HepG2 (cell line): ENCODE results near the gene EIF5A. TPM values are rescaled to one million over a fixed set of nuclear protein-coding genes. Genes with fewer than 3 reads are reported as not detected.

Experiments used
- DR1 ChIP-seq: sonication (generic); formaldehyde crosslinking; IDR thresholded peaks from 2 replicates; pipeline ENCODE4 v1.8.0; 2021; ENCODE audit warnings: mild to moderate bottlenecking, missing genetic modification reagents, inconsistent platforms
- FOXK1 ChIP-seq: sonication (generic); formaldehyde crosslinking; IDR thresholded peaks from 2 replicates; pipeline ENCODE4 v1.4.0; 2020; ENCODE audit warnings: low read depth, missing genetic modification reagents, borderline replicate concordance
- IKZF4 ChIP-seq: sonication (generic); formaldehyde crosslinking; IDR thresholded peaks from 2 replicates; pipeline ENCODE4 v1.5.1; 2020; ENCODE audit warnings: borderline replicate concordance, mild to moderate bottlenecking, low read depth, missing genetic modification reagents; ENCODE audit errors: not compliant biosample characterization
- NCOR1 ChIP-seq: fragments of 200-600 bp; sonication (generic); IDR thresholded peaks from 2 replicates; pipeline ENCODE4 v1.7.0; 2017; ENCODE audit warnings: antibody characterized with exemption, low read length, borderline replicate concordance
- NPAS2 ChIP-seq: sonication (generic); formaldehyde crosslinking; IDR thresholded peaks from 2 replicates; pipeline ENCODE4 v1.8.0; 2022; ENCODE audit warnings: mild to moderate bottlenecking, missing genetic modification reagents, borderline replicate concordance
- PAX8 ChIP-seq: sonication (generic); formaldehyde crosslinking; IDR thresholded peaks from 2 replicates; pipeline ENCODE4 v1.8.0; 2022; ENCODE audit warnings: mild to moderate bottlenecking, missing genetic modification reagents, borderline replicate concordance
- SPEN ChIP-seq: sonication (generic); formaldehyde crosslinking; IDR thresholded peaks from 2 replicates; pipeline ENCODE4 v1.5.1; 2020; ENCODE audit warnings: low read depth, mild to moderate bottlenecking, missing genetic modification reagents
- TBL1XR1 ChIP-seq: fragments of 150-350 bp; IDR thresholded peaks from 2 replicates; pipeline ENCODE4 v1.6.1; 2014; ENCODE audit warnings: borderline replicate concordance, low read length; ENCODE audit not compliant: partially characterized antibody
- TEAD3 ChIP-seq: optimal IDR thresholded peaks from 2 replicates; pipeline ENCODE3; 2016; ENCODE audit warnings: borderline replicate concordance
- TEF ChIP-seq: sonication (generic); formaldehyde crosslinking; IDR thresholded peaks from 2 replicates; pipeline ENCODE4 v1.5.0; 2020; ENCODE audit warnings: missing genetic modification reagents
- ZBTB21 ChIP-seq: sonication (generic); formaldehyde crosslinking; IDR thresholded peaks from 2 replicates; pipeline ENCODE4 v1.4.0; 2020; ENCODE audit warnings: missing genetic modification reagents
- ZBTB43 ChIP-seq: sonication (generic); formaldehyde crosslinking; conservative IDR thresholded peaks from 2 replicates; pipeline ENCODE4 v1.4.0; 2020; ENCODE audit warnings: missing genetic modification reagents
- ZFP91 ChIP-seq: sonication (generic); formaldehyde crosslinking; IDR thresholded peaks from 2 replicates; pipeline ENCODE4 v1.9.0; 2022; ENCODE audit warnings: missing genetic modification reagents, mild to moderate bottlenecking, borderline replicate concordance
- ZGPAT ChIP-seq: IDR thresholded peaks from 2 replicates; pipeline ENCODE4 v1.6.1; 2016; ENCODE audit warnings: mild to moderate bottlenecking
- ZNF232 ChIP-seq: sonication (generic); formaldehyde crosslinking; IDR thresholded peaks from 2 replicates; pipeline ENCODE4 v1.4.0; 2020; ENCODE audit warnings: missing genetic modification reagents, borderline replicate concordance
- ZNF263 ChIP-seq: sonication (generic); formaldehyde crosslinking; IDR thresholded peaks from 2 replicates; pipeline ENCODE4 v1.4.0; 2020; ENCODE audit warnings: missing genetic modification reagents
- ZNF317 ChIP-seq: sonication (generic); formaldehyde crosslinking; IDR thresholded peaks from 2 replicates; pipeline ENCODE4 v1.5.0; 2020; ENCODE audit warnings: mild to moderate bottlenecking, missing genetic modification reagents
- ZNF33A ChIP-seq: sonication (generic); formaldehyde crosslinking; IDR thresholded peaks from 2 replicates; pipeline ENCODE4 v1.5.1; 2020; ENCODE audit warnings: missing genetic modification reagents, mild to moderate bottlenecking, moderate library complexity, borderline replicate concordance
- ZNF350 ChIP-seq: sonication (generic); formaldehyde crosslinking; IDR thresholded peaks from 2 replicates; pipeline ENCODE4 v1.4.0; 2020; ENCODE audit warnings: mild to moderate bottlenecking, low read depth, missing genetic modification reagents, borderline replicate concordance
- ZNF383 ChIP-seq: sonication (generic); formaldehyde crosslinking; IDR thresholded peaks from 2 replicates; pipeline ENCODE4 v1.4.0; 2020; ENCODE audit warnings: missing genetic modification reagents, mild to moderate bottlenecking, borderline replicate concordance
- ZNF580 ChIP-seq: IDR thresholded peaks from 2 replicates; pipeline ENCODE4 v1.6.1; 2016; ENCODE audit warnings: low read depth, borderline replicate concordance
- ZNF598 ChIP-seq: sonication (generic); formaldehyde crosslinking; IDR thresholded peaks from 2 replicates; pipeline ENCODE4 v1.5.1; 2020; ENCODE audit warnings: mild to moderate bottlenecking, missing genetic modification reagents, borderline replicate concordance
- ZSCAN12 ChIP-seq: sonication (generic); formaldehyde crosslinking; IDR thresholded peaks from 2 replicates; pipeline ENCODE4 v1.9.0; 2021; ENCODE audit warnings: mild to moderate bottlenecking, missing genetic modification reagents
- polyA plus RNA-seq, 8 experiments: library from polyadenylated mRNA; depleted of rRNA in 3 of 8; stranded (reverse) in 7 of 8; unstranded in 1 of 8; fragments of >200 nt; fragmentation: Illumina TruSeq in 4 of 8; extraction: Trizol in 4 of 8; gene quantifications; 2 replicates each; pipeline versions ENCODE4 v1.2.1 to v1.2.3, GENCODE V29; 2011 to 2016; ENCODE audit warnings: low read depth in 4 of 8, missing spikeins in 1 of 8, mixed read lengths in 1 of 8; ENCODE audit not compliant: insufficient read depth in 1 of 8
- total RNA-seq, 5 experiments: library from RNA; depleted of rRNA; stranded (reverse); fragments of >200 nt; fragmentation: Illumina TruSeq; extraction: Trizol; gene quantifications; 2 replicates each; pipeline ENCODE4 v1.2.3, GENCODE V29; 2016; ENCODE audit warnings: low read depth in 1 of 5

EIF5A gene
- total and polyA plus RNA-seq, 2 of the 13 experiments (the other 11 are each of a cell fraction or from before 2014, with no cell fraction given), result 319 to 337 TPM

- TF ChIP-seq ZBTB43 (CRISPR knock-in tag) (no peak), ZSCAN12 (no peak), ZBTB21 (CRISPR knock-in tag) (no peak), SPEN (CRISPR knock-in tag) (0 out of 2 replicates have a peak, but pooled peaks have one; percentile 8), NCOR1 (no peak), ZNF263 (CRISPR knock-in tag) (no peak), ZNF580 (CRISPR knock-in tag) (0 out of 2 replicates have a peak, but pooled peaks have one; percentile 32), ZNF232 (CRISPR knock-in tag) (no peak), ZNF350 (CRISPR knock-in tag) (0 out of 2 replicates have a peak, but pooled peaks have one; percentile 6), ZGPAT (peak; percentile 36; the same call in 1 of the 2 replicates), TBL1XR1 (no peak), NPAS2 (no peak), PAX8 (CRISPR knock-in tag) (peak; percentile 50; the same call in 1 of the 2 replicates), ZNF33A (no peak), IKZF4 (CRISPR knock-in tag) (peak; percentile 55), ZFP91 (CRISPR knock-in tag) (peak; percentile 12), ZNF383 (CRISPR knock-in tag) (no peak), ZNF317 (CRISPR knock-in tag) (no peak), TEF (no peak), TEAD3 (CRISPR knock-in tag) (no peak), ZNF598 (CRISPR knock-in tag) (no peak), FOXK1 (CRISPR knock-in tag) (no peak), DR1 (no peak)
Measured at GRCh38 chr17:7307686-7308624, 527 bp downstream of the EIF5A start (continued).
